H1 (cell line): ENCODE results near the gene NUP50. TPM values are rescaled to one million over a fixed set of nuclear protein-coding genes. Genes with fewer than 3 reads are reported as not detected.

Experiments used
- FOSL1 ChIP-seq: IDR thresholded peaks from 2 replicates; pipeline ENCODE4 v1.6.1; 2011; ENCODE audit warnings: mild to moderate bottlenecking, low read depth, low read length, moderate library complexity; ENCODE audit not compliant: insufficient read depth
- HDAC6 ChIP-seq: IDR thresholded peaks from one replicate; pipeline ENCODE4 v1.7.1; 2012; ENCODE audit warnings: low read depth, mild to moderate bottlenecking, inconsistent platforms, low read length, moderate library complexity
- RBBP5 ChIP-seq: IDR thresholded peaks from 2 replicates; pipeline ENCODE4 v1.7.1; 2012; ENCODE audit warnings: low read depth, mild to moderate bottlenecking, inconsistent platforms, low read length, moderate library complexity, borderline replicate concordance
- TCF12 ChIP-seq: IDR thresholded peaks from 2 replicates; pipeline ENCODE4 v1.6.1; 2011; ENCODE audit warnings: low read depth, mild to moderate bottlenecking, low read length
- polyA plus RNA-seq, 7 experiments: library from polyadenylated mRNA; depleted of rRNA in 3 of 7; stranded (reverse) in 5 of 7; unstranded in 2 of 7; fragments of >200 nt in 5 of 7; fragments of 200-250 nt in 2 of 7; gene quantifications; 1 replicate in 5 of 7; 2 replicates in 1 of 7; 4 replicates in 1 of 7; pipeline versions ENCODE4 v1.2.1 to v1.2.3, GENCODE V29; 2011 to 2013; ENCODE audit warnings: missing spikeins in 2 of 7, mixed read lengths in 2 of 7
- total RNA-seq: library from RNA; stranded (reverse); fragmentation: NEBNext Ultra II Directional; extraction: Animal tissue kit (Norgen Biotek cat#: 25700); gene quantifications from 2 replicates; pipeline ENCODE4 v1.2.1, GENCODE V29; 2021

The NUP50 gene
- total and polyA plus RNA-seq, 2 of the 8 experiments (the other 6 are each of a cell fraction or from before 2014, with no cell fraction given): 20.0 to 112 TPM

DNA sequence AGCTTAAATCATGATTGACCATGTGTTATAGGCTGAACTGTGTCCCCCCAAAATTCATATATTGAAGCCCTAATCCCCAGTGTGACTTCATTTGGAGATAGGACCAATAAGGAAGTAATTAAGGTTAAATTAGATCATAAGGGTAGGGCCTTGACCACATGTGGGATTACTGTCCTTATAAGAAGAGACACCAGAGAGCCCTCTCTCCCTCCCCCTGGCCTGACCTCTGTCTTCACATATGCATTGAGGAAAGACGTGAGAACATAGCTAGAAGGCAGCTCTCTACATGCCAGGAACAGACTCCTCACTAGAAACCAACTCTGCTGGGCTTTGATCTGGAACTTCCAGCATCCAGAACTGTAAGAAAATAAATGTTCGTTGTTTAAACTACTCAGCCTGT, 13.6 kb upstream of the NUP50 start (continued):
- no peak for TF ChIP-seq TCF12
- TF ChIP-seq HDAC6: no peak
- TF ChIP-seq RBBP5: no peak
- no peak for TF ChIP-seq FOSL1
